ENCODE measurements around the gene DENND1A.
A peak's percentile ranks its signal among the peaks of the same experiment; 100 is the strongest.
"Not testable (repeated sequence)": the region's sequence is repeated elsewhere in the genome, so short reads cannot be mapped to it uniquely, and the experiment has no call there.

The DENND1A gene

DNA sequence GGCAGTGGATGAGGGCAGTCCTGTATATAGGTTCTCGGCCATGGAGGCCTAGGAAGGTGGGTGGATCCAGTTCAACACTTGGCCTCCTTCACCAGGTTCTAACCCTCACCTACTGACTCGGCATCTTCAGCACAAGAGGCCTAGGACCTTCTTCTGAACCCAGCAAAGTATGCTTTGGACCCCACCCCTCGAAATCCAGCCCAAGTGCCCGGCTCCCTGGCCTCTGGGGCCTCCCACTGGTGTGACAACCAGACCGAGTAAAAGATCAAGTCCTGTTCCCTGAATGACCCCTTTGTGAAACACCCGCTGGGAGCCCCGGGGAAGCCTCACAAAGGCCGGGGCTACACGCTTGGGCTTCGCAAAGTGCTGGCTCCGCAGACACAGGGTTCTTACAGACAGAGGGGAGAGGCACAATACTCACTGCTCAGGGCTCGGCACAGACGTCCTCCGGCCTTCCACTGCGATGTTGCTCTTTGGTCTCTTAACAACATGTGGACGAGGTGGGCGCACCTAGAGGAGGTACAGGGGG lies 526.9 kb downstream of the DENND1A start:
- TF ChIP-seq, protein P1, sequence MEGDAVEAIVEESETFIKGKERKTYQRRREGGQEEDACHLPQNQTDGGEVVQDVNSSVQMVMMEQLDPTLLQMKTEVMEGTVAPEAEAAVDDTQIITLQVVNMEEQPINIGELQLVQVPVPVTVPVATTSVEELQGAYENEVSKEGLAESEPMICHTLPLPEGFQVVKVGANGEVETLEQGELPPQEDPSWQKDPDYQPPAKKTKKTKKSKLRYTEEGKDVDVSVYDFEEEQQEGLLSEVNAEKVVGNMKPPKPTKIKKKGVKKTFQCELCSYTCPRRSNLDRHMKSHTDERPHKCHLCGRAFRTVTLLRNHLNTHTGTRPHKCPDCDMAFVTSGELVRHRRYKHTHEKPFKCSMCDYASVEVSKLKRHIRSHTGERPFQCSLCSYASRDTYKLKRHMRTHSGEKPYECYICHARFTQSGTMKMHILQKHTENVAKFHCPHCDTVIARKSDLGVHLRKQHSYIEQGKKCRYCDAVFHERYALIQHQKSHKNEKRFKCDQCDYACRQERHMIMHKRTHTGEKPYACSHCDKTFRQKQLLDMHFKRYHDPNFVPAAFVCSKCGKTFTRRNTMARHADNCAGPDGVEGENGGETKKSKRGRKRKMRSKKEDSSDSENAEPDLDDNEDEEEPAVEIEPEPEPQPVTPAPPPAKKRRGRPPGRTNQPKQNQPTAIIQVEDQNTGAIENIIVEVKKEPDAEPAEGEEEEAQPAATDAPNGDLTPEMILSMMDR (IDR thresholded peaks at IDR 0.05; ENCODE audit: low read depth, low read length): no peak
- no peak for DNase-seq (ENCODE audit: extremely low read depth, low read depth)

DNA sequence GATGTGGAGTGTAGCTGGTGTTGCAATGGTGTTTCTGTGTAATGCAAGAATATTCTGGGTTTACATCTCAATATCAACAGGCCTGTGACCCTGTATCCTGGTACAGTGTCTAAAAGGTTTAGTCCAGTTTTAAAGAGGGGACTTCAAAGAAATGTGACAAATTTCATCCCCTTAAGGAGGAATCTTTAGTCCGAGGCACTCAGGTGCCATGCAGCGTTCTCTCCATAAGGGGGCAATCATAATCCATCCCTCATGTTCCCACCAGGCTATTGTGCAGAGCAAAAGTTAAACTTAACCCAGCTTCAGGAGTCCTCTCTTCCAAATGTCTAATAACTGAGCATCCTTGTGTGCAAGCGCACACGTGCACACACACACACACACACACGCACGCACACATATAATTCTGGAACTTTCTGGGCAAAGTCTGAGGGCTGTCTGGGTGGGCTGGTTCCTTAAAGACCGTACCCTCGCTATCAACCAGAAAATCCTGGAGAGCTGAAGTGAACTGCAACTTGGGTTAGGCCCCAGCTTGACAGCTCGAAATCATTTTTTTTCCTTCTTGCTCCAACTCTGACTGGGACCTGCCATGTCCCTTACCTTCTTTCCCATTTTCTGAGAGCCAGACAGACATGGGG lies 527.9 kb downstream of the DENND1A start:
- peak; percentile 12 for DNase-seq (ENCODE audit: extremely low read depth, low read depth)
- TF ChIP-seq, protein P1 (IDR thresholded peaks at IDR 0.05; ENCODE audit: low read depth, low read length): peak; percentile 83

DNA sequence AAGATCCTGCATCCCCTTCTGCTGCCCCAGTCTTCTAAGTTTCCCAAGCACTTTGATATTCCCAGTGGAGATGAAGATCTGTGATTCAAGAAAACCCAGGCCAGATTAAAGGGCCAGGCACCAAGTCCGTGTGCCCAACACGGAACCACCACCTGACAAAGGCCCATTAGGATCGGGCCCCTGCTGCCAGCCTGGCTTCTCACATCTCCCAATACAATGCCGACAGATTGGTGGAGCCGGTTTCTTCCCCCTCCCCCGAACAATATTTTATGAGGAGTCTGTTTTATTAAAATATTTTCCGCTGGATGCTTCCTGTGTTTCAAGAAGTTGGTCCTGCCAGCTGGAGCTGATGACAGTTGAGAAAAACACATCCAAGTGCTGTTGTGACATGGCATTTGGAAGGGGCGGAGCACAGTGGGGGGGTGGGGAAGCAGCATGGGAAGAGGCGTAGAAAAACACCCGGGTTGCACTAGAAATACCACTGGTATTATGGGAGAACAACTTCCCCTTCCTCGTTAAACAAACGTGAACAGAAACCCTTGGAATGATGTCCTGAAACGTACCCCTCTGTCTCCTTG lies 528.9 kb downstream of the DENND1A start:
- TF ChIP-seq, protein P1 (IDR thresholded peaks at IDR 0.05; ENCODE audit: low read depth, low read length): no peak
- DNase-seq (ENCODE audit: extremely low read depth, low read depth): no peak

DNA sequence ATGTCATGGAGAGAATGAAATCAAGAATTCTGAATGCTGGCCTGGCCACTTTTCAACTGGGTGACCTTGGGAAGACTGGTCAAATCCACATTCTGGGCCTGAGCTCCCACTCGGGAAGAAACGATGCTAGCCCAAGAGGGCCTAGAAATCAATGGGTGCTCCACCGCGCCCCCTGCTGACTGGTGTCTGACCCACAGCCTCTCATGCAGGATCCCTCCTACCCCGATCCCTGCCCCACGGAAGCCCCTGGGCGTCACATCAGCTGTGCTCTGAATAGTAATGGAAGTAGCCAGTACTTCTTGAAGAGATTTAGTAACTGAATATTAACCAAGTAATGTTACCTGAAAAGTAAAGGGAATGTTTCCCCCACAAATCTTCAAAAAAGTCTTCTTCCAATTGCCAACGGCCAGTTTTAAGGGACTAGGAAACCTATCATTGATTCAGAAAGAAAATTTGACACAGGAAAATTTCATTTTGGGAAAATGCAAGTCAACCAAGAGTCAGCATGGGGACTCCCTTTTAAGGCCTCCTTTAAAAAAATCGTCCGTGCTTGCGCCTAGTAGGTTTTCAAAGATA lies 530.0 kb downstream of the DENND1A start:
- no peak for DNase-seq (ENCODE audit: extremely low read depth, low read depth)
- TF ChIP-seq, protein P1 (IDR thresholded peaks at IDR 0.05; ENCODE audit: low read depth, low read length): peak; percentile 46

DNA sequence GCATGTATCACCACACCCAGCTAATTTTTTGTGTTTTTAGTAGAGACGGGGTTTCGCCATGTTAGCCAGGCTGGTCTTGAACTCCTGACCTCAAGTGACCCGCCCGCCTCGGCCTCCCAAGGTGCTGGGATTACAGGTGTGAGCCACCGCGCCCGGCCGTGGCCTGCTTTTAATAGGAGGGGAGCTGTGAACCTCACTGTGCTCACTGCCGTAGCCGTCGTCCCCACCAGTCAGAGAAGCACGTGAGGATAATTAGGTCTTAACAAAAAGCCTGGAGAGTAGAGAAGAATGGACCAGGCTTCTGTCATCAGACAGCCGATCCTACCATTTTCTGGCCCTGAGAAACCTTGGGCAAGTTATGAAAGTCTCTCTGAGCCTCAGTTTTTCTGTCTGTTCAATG lies 531.0 kb downstream of the DENND1A start:
- DNase-seq (ENCODE audit: extremely low read depth, low read depth): not testable (repeated sequence)

DNA sequence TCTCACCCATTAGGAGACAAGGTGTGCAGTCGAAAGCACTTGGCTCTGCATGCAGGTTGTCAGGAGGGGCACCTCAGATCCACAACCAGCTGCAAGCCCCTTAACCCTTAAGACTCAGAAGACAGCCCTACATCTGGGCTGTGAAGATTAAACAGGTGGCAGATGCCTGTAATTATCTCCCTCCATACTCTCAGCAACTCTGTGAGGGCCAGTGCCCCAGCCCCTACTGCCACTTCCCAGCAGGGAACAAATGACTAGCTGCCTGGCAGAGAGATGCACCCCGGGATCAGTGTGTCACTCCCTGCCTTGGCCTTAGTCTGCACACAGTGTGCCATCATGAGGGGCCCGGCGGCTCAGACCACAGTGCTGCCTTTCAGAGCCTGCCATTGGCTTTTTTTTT lies 532.0 kb downstream of the DENND1A start:
- TF ChIP-seq, protein P1 (IDR thresholded peaks at IDR 0.05; ENCODE audit: low read depth, low read length): no peak
- DNase-seq (ENCODE audit: extremely low read depth, low read depth): no peak

DNA sequence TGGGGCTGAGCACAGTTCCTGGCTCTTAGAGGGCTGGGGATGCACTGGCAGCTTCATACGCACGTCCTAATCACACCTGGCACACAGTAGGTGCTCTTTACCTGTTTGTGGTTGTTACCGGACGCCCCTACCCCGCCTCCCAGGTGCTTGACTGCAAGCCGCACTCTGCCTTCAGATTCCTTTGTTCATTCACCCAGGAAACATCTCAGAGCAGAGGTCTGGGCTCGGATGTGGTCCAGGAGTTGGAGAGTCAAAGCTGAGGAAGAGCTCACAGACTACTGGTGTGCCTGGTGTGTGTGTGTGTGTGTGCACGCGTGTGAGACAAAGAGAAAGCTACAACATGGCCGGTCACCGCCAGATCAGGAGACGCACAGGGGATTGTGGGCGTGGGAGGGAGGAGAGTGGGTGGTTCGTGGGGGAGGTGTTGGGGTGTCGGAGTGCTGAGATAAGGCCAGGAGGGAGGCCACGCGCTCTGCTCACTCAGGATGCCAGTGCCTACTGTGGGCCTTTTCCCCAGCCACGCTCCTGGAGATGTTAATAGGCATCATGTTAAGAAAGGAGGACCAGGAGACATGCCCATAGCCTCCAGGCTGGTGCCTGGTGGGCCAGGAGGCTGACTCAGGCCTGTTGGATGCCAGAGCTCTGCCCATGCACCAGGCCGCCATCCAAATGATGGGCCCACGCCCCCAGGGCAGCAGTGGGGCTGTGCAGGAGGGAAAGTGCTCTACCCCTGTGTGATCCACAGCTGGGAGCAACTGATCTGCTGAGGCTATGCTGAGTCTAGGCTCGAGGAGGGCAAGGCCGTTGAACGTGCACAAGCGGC lies 534.0 kb downstream of the DENND1A start:
- TF ChIP-seq, protein P1 (IDR thresholded peaks at IDR 0.05; ENCODE audit: low read depth, low read length): no peak
- no peak for DNase-seq (ENCODE audit: extremely low read depth, low read depth)
